Measurements from ENCODE around the gene MACROD2. TPM values are rescaled to one million over a fixed set of nuclear protein-coding genes. Genes with fewer than 3 reads are reported as not detected.

MACROD2 gene
- total RNA-seq (2022; extraction: Qiagen RNA extraction): 0.26 to 0.64 TPM (median 0.51 TPM) in 5 replicates

DNA sequence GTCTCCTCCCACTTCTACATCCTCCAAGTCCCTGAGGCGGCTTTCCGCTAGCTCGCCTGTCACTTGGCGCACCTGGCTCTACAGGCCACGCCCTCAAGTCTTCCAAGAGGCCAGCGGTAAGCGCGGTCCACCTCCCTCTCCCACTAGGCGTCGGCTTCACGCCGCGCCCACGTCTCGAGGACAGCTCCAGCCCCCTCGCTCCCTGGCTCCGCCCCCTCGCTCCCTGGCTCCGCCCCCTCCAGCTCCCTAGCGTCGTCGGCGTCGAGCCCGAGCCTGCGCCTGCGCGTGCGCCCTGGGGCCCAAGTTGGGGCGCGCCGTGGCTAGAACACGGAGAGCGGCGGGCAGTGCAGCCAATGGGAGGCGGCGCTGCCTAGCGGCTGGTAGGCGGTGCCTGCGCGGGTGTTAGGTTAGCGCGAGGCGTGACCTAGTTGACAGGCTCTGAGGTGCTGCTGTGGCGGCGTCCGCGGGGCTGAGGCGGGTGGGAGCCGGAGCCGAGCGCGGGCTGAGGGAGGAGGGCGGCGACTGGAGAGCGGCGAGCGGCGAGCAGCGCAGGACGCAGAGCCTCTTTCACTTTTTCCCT lies at the start of gene MACROD2:
MACROD2 (plus strand) TSS at position 431 of the 580 bp plus-strand sequence.

DNA sequence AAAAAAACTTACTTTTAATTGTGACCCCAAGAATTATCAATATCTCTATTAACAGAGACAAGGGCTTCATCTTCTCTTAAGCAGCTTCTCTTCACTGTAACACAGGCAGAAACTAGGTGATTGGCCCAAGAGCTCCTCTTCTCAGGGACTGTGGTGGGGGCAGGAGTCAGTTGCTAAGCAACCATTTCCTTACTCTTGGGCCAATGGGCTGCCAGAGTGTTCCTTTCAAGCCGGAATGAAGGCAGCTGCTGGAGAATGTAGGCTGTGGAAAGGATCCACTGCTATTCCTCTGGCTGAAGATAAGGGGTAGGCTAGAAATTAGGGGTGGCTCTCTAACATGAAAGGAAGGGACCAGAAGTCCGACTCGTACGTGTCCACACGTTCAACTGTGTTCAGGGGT lies 4.9 kb upstream of the MACROD2 start, which contains the start of gene SEL1L2:
SEL1L2 (minus strand) TSS at position 150 of the 400 bp plus-strand sequence; CDS start at position 70, 80 bp downstream.

DNA sequence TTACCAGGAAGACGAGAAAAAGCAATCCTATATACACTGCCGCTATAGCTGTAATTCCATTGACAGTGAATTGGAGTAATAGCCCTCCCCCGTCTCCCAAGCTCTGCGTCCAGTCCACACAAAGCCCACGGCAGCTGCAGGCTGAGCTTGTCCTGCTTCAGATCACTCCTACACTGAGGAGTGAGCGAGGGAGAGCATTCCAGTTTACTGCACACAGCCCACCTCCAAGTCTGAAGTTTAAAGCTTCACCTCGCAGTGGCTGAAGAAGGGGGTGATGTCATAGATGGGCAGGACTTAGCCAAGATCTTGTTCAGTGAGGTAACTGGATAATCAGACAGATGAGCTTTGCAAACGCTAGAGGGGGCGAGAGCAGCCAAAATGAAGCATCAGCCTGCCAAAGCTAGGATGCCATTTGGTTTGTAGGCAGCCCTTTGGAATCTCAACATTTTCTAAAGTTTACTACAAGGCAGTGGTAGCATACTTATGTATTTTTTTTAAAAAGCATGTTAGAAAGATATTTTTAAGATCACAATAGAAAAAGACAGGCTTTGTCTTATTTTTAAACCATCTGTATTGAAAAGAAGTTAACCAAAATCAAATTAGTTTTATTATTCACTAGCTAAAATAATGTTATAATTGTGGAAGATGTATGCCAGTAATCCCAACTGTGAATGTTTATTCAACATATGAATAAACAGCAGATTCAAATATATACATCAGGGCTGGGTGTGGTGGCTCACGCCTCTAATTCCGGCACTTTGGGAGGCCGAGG lies 342.3 kb downstream of the MACROD2 start, which contains the start of gene FLRT3:
FLRT3 (minus strand) TSS at position 213 of the 772 bp plus-strand sequence. CDS start 10,106 bp downstream, outside the sequence.

Other genes starting within 250 kb of the MACROD2 start
- gene ESF1, start 210.6 kb upstream of the MACROD2 start, total RNA-seq (2022; extraction: Qiagen RNA extraction): 21.6 to 28.3 TPM (median 24.1 TPM) in 5 replicates
- 32.3 to 37.3 TPM (median 36.1 TPM) in 5 replicates for gene NDUFAF5, start 210.5 kb upstream of the MACROD2 start, total RNA-seq (2022; extraction: Qiagen RNA extraction)
- not detected in 5 replicates for gene SEL1L2, start 4.9 kb upstream of the MACROD2 start, total RNA-seq (2022; extraction: Qiagen RNA extraction)

All from A549 treated with dexamethasone at 1 μM for 4 hours (cell line).